SH-SY5Y (cell line): ENCODE measurements around the gene BLMH.

ENCODE experiments used
- GATA2 ChIP-seq: IDR thresholded peaks from 2 replicates; pipeline ENCODE4 v1.6.1; 2011; ENCODE audit warnings: mild to moderate bottlenecking, low read depth, low read length
- GATA3 ChIP-seq: IDR thresholded peaks from 2 replicates; pipeline ENCODE4 v1.6.1; 2011; ENCODE audit warnings: low read depth, mild to moderate bottlenecking, low read length, moderate library complexity

DNA sequence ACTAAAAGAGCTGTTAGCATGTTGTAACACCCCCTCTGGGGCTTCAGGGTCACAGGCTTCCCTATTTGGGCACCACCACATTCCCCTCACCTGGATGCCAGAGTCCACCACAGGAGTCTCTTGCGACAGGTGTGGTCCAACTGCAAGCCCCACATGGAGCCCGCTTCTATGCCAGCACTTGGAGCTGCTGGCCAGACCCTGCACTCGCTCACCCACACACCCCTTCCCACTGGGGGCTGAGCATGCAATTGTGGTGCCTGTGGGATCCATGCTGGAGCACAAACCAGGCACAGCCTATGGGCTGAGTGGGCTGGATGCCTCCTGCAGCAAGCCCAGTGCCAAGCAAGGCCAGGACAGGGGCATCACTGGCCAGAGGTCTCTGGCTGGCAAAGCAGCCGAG, 6.0 kb upstream of the BLMH start:
- TF ChIP-seq GATA2 (no peak), GATA3 (no peak)
